Endothelial cell of umbilical vein (primary cell): Measurements from ENCODE around the gene ADGRB2.
A peak's percentile ranks its signal among the peaks of the same experiment; 100 is the strongest.

Experiments
- CTCF ChIP-seq, 2 donors: IDR thresholded peaks; 1 replicate in 1 of 2; 2 replicates in 1 of 2; pipeline ENCODE4 v1.5.1; 2011; ENCODE audit warnings: low read length in 2 of 2, mild to moderate bottlenecking in 2 of 2, moderate library complexity in 2 of 2, control low read depth in 1 of 2, inconsistent platforms in 1 of 2, low read depth in 1 of 2; ENCODE audit not compliant: insufficient read depth in 1 of 2; ENCODE audit errors: extremely low read depth in 1 of 2
- EZH2 ChIP-seq: IDR thresholded peaks from 2 replicates; pipeline ENCODE4 v1.6.1; 2012; ENCODE audit warnings: borderline replicate concordance, low read depth, mild to moderate bottlenecking, moderate library complexity, low read length, inconsistent platforms; ENCODE audit not compliant: severe bottlenecking
- FOS ChIP-seq: IDR thresholded peaks from 2 replicates; pipeline ENCODE4 v1.6.1; 2011; ENCODE audit warnings: mild to moderate bottlenecking, low read length, moderate library complexity, borderline replicate concordance; ENCODE audit not compliant: insufficient read depth
- JUN ChIP-seq: IDR thresholded peaks from 2 replicates; pipeline ENCODE4 v1.6.1; 2011; ENCODE audit warnings: borderline replicate concordance, low read depth; ENCODE audit not compliant: insufficient read length, insufficient read depth
- MAX ChIP-seq: IDR thresholded peaks from 2 replicates; pipeline ENCODE4 v1.6.1; 2011; ENCODE audit not compliant: insufficient read depth, insufficient read length
- POLR2A ChIP-seq: IDR thresholded peaks from 2 replicates; pipeline ENCODE4 v1.6.1; 2012; ENCODE audit warnings: low read depth, mild to moderate bottlenecking, control low read depth, low read length
- POLR2AphosphoS5 ChIP-seq: IDR thresholded peaks from 2 replicates; pipeline ENCODE4 v1.6.1; 2012; ENCODE audit warnings: low read depth, mild to moderate bottlenecking, control low read depth, low read length, moderate library complexity; ENCODE audit not compliant: insufficient read depth

- TF ChIP-seq EZH2 (no peak), CTCF (IDR thresholded peaks at IDR 0.05; ENCODE audit: extremely low read depth in 1 of 2, insufficient read depth in 1 of 2, low read depth in 1 of 2, low read length in 2 of 2) (no peak), POLR2A (no peak), POLR2AphosphoS5 (peak; percentile 55), JUN (peak; percentile 72), MAX (no peak), FOS (no peak)
These were observed 51.5 kb downstream of the ADGRB2 start for GRCh38 chr1:31712630-31713029.
